ENCODE data around the gene STXBP6. TPM values are rescaled to one million over a fixed set of nuclear protein-coding genes. Genes with fewer than 3 reads are reported as not detected.

Gene STXBP6
- total and polyA plus RNA-seq, 2 of the 13 experiments (the other 11 are each of a cell fraction or from before 2014, with no cell fraction given): 35.3 to 42.8 TPM

- TF ChIP-seq TFDP1 (CRISPR knock-in tag; IDR thresholded peaks at IDR 0.05; ENCODE audit: borderline replicate concordance): 0 out of 2 replicates have a peak, but pooled peaks have one; percentile 30
- peak; percentile 51; the same call in 1 of the 2 replicates for TF ChIP-seq ARID3A (IDR thresholded peaks at IDR 0.05; ENCODE audit: low read depth, low read length)
- peak; percentile 75 for TF ChIP-seq ZNF407 (CRISPR knock-in tag; IDR thresholded peaks at IDR 0.05; ENCODE audit: not compliant biosample characterization)
- 0 out of 2 replicates have a peak, but pooled peaks have one; percentile 79 for TF ChIP-seq BORCS8-MEF2B (CRISPR knock-in tag; IDR thresholded peaks at IDR 0.05)
- peak; percentile 22 for TF ChIP-seq TEAD3 (CRISPR knock-in tag; optimal IDR thresholded peaks at IDR 0.05; ENCODE audit: borderline replicate concordance)
- no peak for TF ChIP-seq TCF12 (IDR thresholded peaks at IDR 0.05)
- TF ChIP-seq TCF12 (CRISPR knock-in tag; IDR thresholded peaks at IDR 0.05): peak; percentile 66
- TF ChIP-seq MAZ (IDR thresholded peaks at IDR 0.05; ENCODE audit: borderline replicate concordance, low read depth, low read length): peak; percentile 46; the same call in 1 of the 2 replicates
- TF ChIP-seq MAZ (CRISPR knock-in tag; IDR thresholded peaks at IDR 0.05; ENCODE audit: low read depth): 0 out of 2 replicates have a peak, but pooled peaks have one; percentile 35
- TF ChIP-seq NFRKB (IDR thresholded peaks at IDR 0.05): no peak
- peak; percentile 54; the same call in 1 of the 2 replicates for TF ChIP-seq ZSCAN20 (CRISPR knock-in tag; IDR thresholded peaks at IDR 0.05; ENCODE audit: borderline replicate concordance)
- TF ChIP-seq ZSCAN25 (CRISPR knock-in tag; IDR thresholded peaks at IDR 0.05): 0 out of 2 replicates have a peak, but pooled peaks have one; percentile 26
- peak; percentile 79; the same call in 1 of the 2 replicates for TF ChIP-seq ZNF124 (CRISPR knock-in tag; IDR thresholded peaks at IDR 0.05)
- TF ChIP-seq GMEB2 (CRISPR knock-in tag; IDR thresholded peaks at IDR 0.05; ENCODE audit: low read depth): no peak
These were observed 243.8 kb downstream of the STXBP6 start (continued) for GRCh38 chr14:24806061-24806678.

Measured in HepG2 (cell line).